ENCODE results near the gene XNDC1N.
"Not testable (repeated sequence)": the region's sequence is repeated elsewhere in the genome, so short reads cannot be mapped to it uniquely, and the experiment has no call there.

Gene XNDC1N

GRCh38 chr11:71931245-71931602 lies 2.8 kb upstream of the XNDC1N start:
- no peak for DNase-seq (ENCODE audit: low read depth)

GRCh38 chr11:71930556-71931244 lies 2.3 kb upstream of the XNDC1N start:
- DNase-seq (ENCODE audit: low read depth), result no peak

- no peak for DNase-seq (ENCODE audit: low read depth)
Measured at GRCh38 chr11:71929491-71929890, 1.1 kb upstream of the XNDC1N start.

GRCh38 chr11:71928737-71929443 lies 496 bp upstream of the XNDC1N start, which contains the start of gene RNF121:
RNF121 (plus strand) TSS chr11:71929046; CDS start chr11:71929062, 16 bp downstream.
- DNase-seq (ENCODE audit: low read depth), result peak; percentile 94

- no peak for DNase-seq (ENCODE audit: low read depth)
Measured at GRCh38 chr11:71917646-71918140, 10.7 kb downstream of the XNDC1N start.

GRCh38 chr11:71914617-71915189 lies 13.7 kb downstream of the XNDC1N start:
- DNase-seq (ENCODE audit: low read depth), result no peak

GRCh38 chr11:71913756-71914526 lies 14.5 kb downstream of the XNDC1N start:
- no peak for DNase-seq (ENCODE audit: low read depth)

GRCh38 chr11:71911986-71912340 lies 16.4 kb downstream of the XNDC1N start:
- DNase-seq (ENCODE audit: low read depth), result not testable (repeated sequence)

GRCh38 chr11:71911321-71911985 lies 16.9 kb downstream of the XNDC1N start:
- not testable (repeated sequence) for DNase-seq (ENCODE audit: low read depth)

GRCh38 chr11:71910775-71911174 lies 17.6 kb downstream of the XNDC1N start:
- DNase-seq (ENCODE audit: low read depth), result not testable (repeated sequence)

GRCh38 chr11:71908218-71908617 lies 20.2 kb downstream of the XNDC1N start:
- no peak for DNase-seq (ENCODE audit: low read depth)

- DNase-seq (ENCODE audit: low read depth), result not testable (repeated sequence)
Measured at GRCh38 chr11:71901137-71901536, 27.3 kb downstream of the XNDC1N start.

- no peak for DNase-seq (ENCODE audit: low read depth)
Measured at GRCh38 chr11:71895961-71896360, 32.4 kb downstream of the XNDC1N start.

GRCh38 chr11:71889181-71889872 lies 39.1 kb downstream of the XNDC1N start:
- not testable (repeated sequence) for DNase-seq (ENCODE audit: low read depth)

GRCh38 chr11:71888335-71889010 lies 39.9 kb downstream of the XNDC1N start:
- DNase-seq (ENCODE audit: low read depth), result not testable (repeated sequence)

GRCh38 chr11:71885806-71886205 lies 42.6 kb downstream of the XNDC1N start:
- not testable (repeated sequence) for DNase-seq (ENCODE audit: low read depth)
